ENCODE results near the gene TRIM29. TPM values are rescaled to one million over a fixed set of nuclear protein-coding genes. Genes with fewer than 3 reads are reported as not detected.

Gene TRIM29
- total RNA-seq, 4 donors from 2014 or later: 7.8 to 33.3 (median 9.1) TPM

GRCh38 chr11:120139316-120140069 is 1.6 kb upstream of the TRIM29 start:
- Histone ChIP-seq H3K27ac (no peak overlapping the region), H3K27me3 (no peaks in the 10 kb centered on the region), H3K9me3 (no peaks in the 10 kb centered on the region), H3K36me3 (no peaks in the 10 kb centered on the region), H3K4me1 (no peaks in the 10 kb centered on the region), H3K4me3 (no peak overlapping the region)
- DNase-seq: peak in 1 of 3 donors; percentile 37
- TF ChIP-seq POLR2A (IDR thresholded peaks at IDR 0.05) (no peak), CTCF (IDR thresholded peaks at IDR 0.05) (no peak)

GRCh38 chr11:120137187-120137610 is 714 bp downstream of the TRIM29 start:
- no peak overlapping the region for H3K4me3 ChIP-seq
- DNase-seq: peak; percentile 6 to 47 (median 43)
- H3K4me1 ChIP-seq: no peaks in the 10 kb centered on the region

DNA sequence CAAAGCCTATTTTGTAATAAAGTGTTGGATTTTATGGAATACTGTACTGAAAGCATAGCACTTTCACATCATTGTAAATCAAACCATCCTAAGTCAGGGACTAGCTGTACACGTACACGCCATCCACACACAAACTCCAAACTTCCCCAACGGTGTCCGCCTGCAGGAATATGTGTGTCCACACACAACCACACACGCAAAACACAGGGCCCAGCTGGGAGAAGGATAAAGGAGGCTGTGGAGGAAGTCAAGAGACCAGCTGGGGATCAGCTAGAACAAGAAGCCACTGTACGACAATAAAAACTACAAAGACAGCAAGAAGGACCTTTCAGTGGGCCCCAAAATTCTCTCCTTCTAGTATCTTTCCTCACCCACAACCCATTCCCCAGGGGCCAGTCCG is 1.6 kb downstream of the TRIM29 start:
- no peak overlapping the region for H3K27ac ChIP-seq
- no peaks in the 10 kb centered on the region for H3K4me1 ChIP-seq
- H3K4me3 ChIP-seq: no peak overlapping the region
- peak; percentile 11 to 37 (median 27) for DNase-seq
- no peaks in the 10 kb centered on the region for H3K9me3 ChIP-seq
- H3K27me3 ChIP-seq: no peaks in the 10 kb centered on the region
- no peaks in the 10 kb centered on the region for H3K36me3 ChIP-seq
- TF ChIP-seq POLR2A (IDR thresholded peaks at IDR 0.05) (no peak), CTCF (IDR thresholded peaks at IDR 0.05) (no peak)

More at GRCh38 chr11:120137187-120137610, 714 bp downstream of the TRIM29 start:
- no peaks in the 10 kb centered on the region for H3K9me3 ChIP-seq
- H3K27ac ChIP-seq: no peak overlapping the region
- H3K36me3 ChIP-seq: no peaks in the 10 kb centered on the region
- TF ChIP-seq POLR2A (IDR thresholded peaks at IDR 0.05): no peak
- TF ChIP-seq CTCF (IDR thresholded peaks at IDR 0.05): no peak
- H3K27me3 ChIP-seq: no peaks in the 10 kb centered on the region

GRCh38 chr11:120135838-120136237 is 2.1 kb downstream of the TRIM29 start:
- H3K9me3 ChIP-seq: no peaks in the 10 kb centered on the region
- H3K27me3 ChIP-seq: no peaks in the 10 kb centered on the region
- TF ChIP-seq CTCF (IDR thresholded peaks at IDR 0.05): no peak
- H3K27ac ChIP-seq: no peak overlapping the region
- H3K36me3 ChIP-seq: no peaks in the 10 kb centered on the region
- H3K4me1 ChIP-seq: no peaks in the 10 kb centered on the region
- H3K4me3 ChIP-seq: no peak overlapping the region
- DNase-seq: no peak

GRCh38 chr11:120134931-120135228 is 3.0 kb downstream of the TRIM29 start:
- no peaks in the 10 kb centered on the region for H3K4me1 ChIP-seq
- H3K27ac ChIP-seq: no peak overlapping the region
- H3K36me3 ChIP-seq: no peaks in the 10 kb centered on the region
- peak in 2 of 3 donors; percentile 6 to 29 for DNase-seq
- H3K27me3 ChIP-seq: no peaks in the 10 kb centered on the region
- no peaks in the 10 kb centered on the region for H3K9me3 ChIP-seq
- H3K4me3 ChIP-seq: no peak overlapping the region
- TF ChIP-seq POLR2A (IDR thresholded peaks at IDR 0.05) (no peak), CTCF (IDR thresholded peaks at IDR 0.05) (no peak)
